CD4-positive, alpha-beta T cell (primary cell): ENCODE measurements around the gene OR5AP2. TPM values are rescaled to one million over a fixed set of nuclear protein-coding genes. Genes with fewer than 3 reads are reported as not detected.
"Not testable (repeated sequence)": the region's sequence is repeated elsewhere in the genome, so short reads cannot be mapped to it uniquely, and the experiment has no call there.

Experiments
- ATAC-seq: fragments of 200-7000 bp; cut with Tn5 transposase; one replicate; pipeline ENCODE4 v1.10.0; 2022; ENCODE audit warnings: mild to moderate bottlenecking; ENCODE audit not compliant: poor library complexity
- CTCF ChIA-PET: fragments of 350-600 bp; sonication (Branson Sonifier 250); formaldehyde crosslinking; loops from one replicate; lab custom pipeline; 2021; ENCODE audit warnings: antibody characterized with exemption, inconsistent platforms; lab: Charles Lee
- POLR2A ChIA-PET: fragments of 350-600 bp; sonication (Branson Sonifier 250); formaldehyde crosslinking; loops from one replicate; lab custom pipeline; 2021; ENCODE audit warnings: antibody characterized with exemption, inconsistent platforms; lab: Charles Lee
- DNase-seq, 14 experiments: peaks; one replicate each; pipeline ENCODE4 v3.0.0-alpha.2; 2013 to 2020; ENCODE audit warnings: mixed read lengths in 2 of 14
- H3K27ac ChIP-seq, 2 donors: one replicate each; pipeline versions ENCODE4 v1.5.1 to v1.7.0; 2013; ENCODE audit warnings: low read length in 2 of 2, low read depth in 1 of 2, mild to moderate bottlenecking in 1 of 2
- H3K27me3 ChIP-seq, 2 experiments: 1 replicate in 1 of 2; 2 replicates in 1 of 2; pipeline versions ENCODE4 v1.6.1 to v1.7.0; 2013; ENCODE audit warnings: low read length in 2 of 2, control low read depth in 1 of 2, mild to moderate bottlenecking in 1 of 2, moderate library complexity in 1 of 2; ENCODE audit not compliant: insufficient read depth in 2 of 2, control insufficient read depth in 1 of 2
- H3K36me3 ChIP-seq: one replicate; pipeline ENCODE4 v1.6.1; 2013; ENCODE audit warnings: low read length, control low read depth; ENCODE audit not compliant: insufficient read depth
- H3K4me1 ChIP-seq: one replicate; pipeline ENCODE4 v1.6.1; 2013; ENCODE audit warnings: low read length, control low read depth; ENCODE audit not compliant: insufficient read depth
- H3K4me3 ChIP-seq: one replicate; pipeline ENCODE4 v1.5.1; 2013; ENCODE audit warnings: mild to moderate bottlenecking, low read length, moderate library complexity
- H3K9me3 ChIP-seq, 2 experiments: 1 replicate in 1 of 2; 2 replicates in 1 of 2; pipeline versions ENCODE4 v1.6.1 to v1.7.0; 2013; ENCODE audit warnings: low read length in 2 of 2, mild to moderate bottlenecking in 2 of 2, control low read depth in 1 of 2, moderate library complexity in 1 of 2; ENCODE audit not compliant: control insufficient read depth in 1 of 2, insufficient read depth in 1 of 2
- H3K27ac Mint-ChIP-seq: one replicate; pipeline ENCODE4 v1.8.0; 2020; ENCODE audit warnings: mixed read lengths
- H3K27me3 Mint-ChIP-seq: one replicate; pipeline ENCODE4 v1.8.0; 2021; ENCODE audit warnings: mixed read lengths
- H3K36me3 Mint-ChIP-seq: one replicate; pipeline ENCODE4 v1.8.0; 2021; ENCODE audit warnings: low read depth, mixed read lengths
- H3K4me1 Mint-ChIP-seq: one replicate; pipeline ENCODE4 v1.8.0; 2021; ENCODE audit warnings: low read depth, mixed read lengths
- H3K4me3 Mint-ChIP-seq: one replicate; pipeline ENCODE4 v1.8.0; 2020; ENCODE audit warnings: mild to moderate bottlenecking, mixed read lengths
- H3K9me3 Mint-ChIP-seq: one replicate; pipeline ENCODE4 v1.8.0; 2020; ENCODE audit warnings: mixed read lengths
- intact Hi-C, 2 experiments: fragments of 100-400 bp; cut with DNase I in 1 of 2; cut with micrococcal nuclease in 1 of 2; formaldehyde crosslinking; loops; one replicate each; pipeline versions ENCODE4 v1.15.1 to v1.9.0; 2023 to 2025; cut with DNase I, micrococcal nuclease
- polyA plus RNA-seq, 2 donors: library from polyadenylated mRNA; unstranded; fragments of 120-200 nt; gene quantifications; one replicate each; pipeline ENCODE4 v1.2.1, GENCODE V29; 2013
- total RNA-seq, 174 experiments: library from RNA in 2 of 174; stranded (reverse) in 2 of 174; gene quantifications; one replicate each; pipeline ENCODE4 v1.2.3 and lab custom pipeline; 2021 to 2026
- TF ChIP-seq, protein P1 (sequence below): fragments of 200-600 bp; IDR thresholded peaks from one replicate; pipeline ENCODE4 v1.8.0; 2022; ENCODE audit warnings: antibody characterized with exemption, mild to moderate bottlenecking

OR5AP2 gene
- not detected for total RNA-seq
- polyA plus RNA-seq (2013, experiment 1 of 2), result not detected
- polyA plus RNA-seq (2013, experiment 2 of 2), result not detected
- total RNA-seq (lab: John Stamatoyannopoulos, UW), result 0 to 0.06 (median 0) reads per million in 172 experiments

DNA sequence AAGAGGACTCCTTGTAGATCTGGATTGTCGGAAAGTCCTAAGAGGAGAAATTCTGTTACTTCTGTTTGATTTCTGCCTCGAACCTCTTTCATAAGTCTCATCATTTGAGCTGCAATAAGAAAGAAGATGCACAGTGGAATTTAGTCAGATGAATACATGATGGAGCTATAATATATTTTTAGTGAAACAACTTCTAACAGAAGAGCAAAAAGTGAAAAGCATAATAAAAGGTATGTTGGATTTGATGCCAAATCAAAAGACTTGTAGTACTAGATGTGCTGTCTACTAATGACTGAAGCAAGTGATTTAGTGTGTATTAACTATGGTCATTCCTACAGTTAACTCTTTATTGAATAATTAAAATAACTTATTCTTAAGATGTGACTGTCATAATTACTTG lies at the start of gene OR5AP2:
Gene OR5AP2, minus strand, starts transcription at position 101 of the 400 bp plus-strand sequence. Its CDS starts 0 bp downstream, at position 101.
- ATAC-seq, result no peak
- no peaks in the 10 kb centered on the region for H3K9me3 Mint-ChIP-seq
- Histone ChIP-seq H3K9me3 (peaks cover 0 to 14% of the 10 kb centered on the region in 2 experiments), H3K27ac (no peak within 1 kb of the TSS), H3K36me3 (no peaks in the 10 kb centered on the region), H3K27me3 (no peaks in the 10 kb centered on the region), H3K4me1 (no peaks in the 10 kb centered on the region), H3K4me3 (no peak within 1 kb of the TSS)
- H3K4me1 Mint-ChIP-seq, result no peaks in the 10 kb centered on the region
- H3K36me3 Mint-ChIP-seq, result no peaks in the 10 kb centered on the region
- H3K4me3 Mint-ChIP-seq, result no peak within 1 kb of the TSS
- TF ChIP-seq, protein P1, sequence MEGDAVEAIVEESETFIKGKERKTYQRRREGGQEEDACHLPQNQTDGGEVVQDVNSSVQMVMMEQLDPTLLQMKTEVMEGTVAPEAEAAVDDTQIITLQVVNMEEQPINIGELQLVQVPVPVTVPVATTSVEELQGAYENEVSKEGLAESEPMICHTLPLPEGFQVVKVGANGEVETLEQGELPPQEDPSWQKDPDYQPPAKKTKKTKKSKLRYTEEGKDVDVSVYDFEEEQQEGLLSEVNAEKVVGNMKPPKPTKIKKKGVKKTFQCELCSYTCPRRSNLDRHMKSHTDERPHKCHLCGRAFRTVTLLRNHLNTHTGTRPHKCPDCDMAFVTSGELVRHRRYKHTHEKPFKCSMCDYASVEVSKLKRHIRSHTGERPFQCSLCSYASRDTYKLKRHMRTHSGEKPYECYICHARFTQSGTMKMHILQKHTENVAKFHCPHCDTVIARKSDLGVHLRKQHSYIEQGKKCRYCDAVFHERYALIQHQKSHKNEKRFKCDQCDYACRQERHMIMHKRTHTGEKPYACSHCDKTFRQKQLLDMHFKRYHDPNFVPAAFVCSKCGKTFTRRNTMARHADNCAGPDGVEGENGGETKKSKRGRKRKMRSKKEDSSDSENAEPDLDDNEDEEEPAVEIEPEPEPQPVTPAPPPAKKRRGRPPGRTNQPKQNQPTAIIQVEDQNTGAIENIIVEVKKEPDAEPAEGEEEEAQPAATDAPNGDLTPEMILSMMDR, result no peak
- ChIA-PET POLR2A (no interaction called here), CTCF (no interaction called here)
- no peaks in the 10 kb centered on the region for H3K27me3 Mint-ChIP-seq
- H3K27ac Mint-ChIP-seq, result no peak within 1 kb of the TSS
- intact Hi-C loops, result no loop called here
- no peak for DNase-seq

GRCh38 chr11:56691179-56691578 lies 48.9 kb upstream of the OR5AP2 start:
- CTCF ChIA-PET, H3K27ac ChIP-seq, ATAC-seq, POLR2A ChIA-PET, H3K9me3 Mint-ChIP-seq, H3K4me3 Mint-ChIP-seq, H3K36me3 ChIP-seq, H3K27me3 ChIP-seq, H3K36me3 Mint-ChIP-seq, H3K9me3 ChIP-seq, H3K4me3 ChIP-seq, H3K4me1 Mint-ChIP-seq, H3K4me1 ChIP-seq, H3K27me3 Mint-ChIP-seq, DNase-seq, H3K27ac Mint-ChIP-seq, intact Hi-C loops: not testable (repeated sequence)

DNA sequence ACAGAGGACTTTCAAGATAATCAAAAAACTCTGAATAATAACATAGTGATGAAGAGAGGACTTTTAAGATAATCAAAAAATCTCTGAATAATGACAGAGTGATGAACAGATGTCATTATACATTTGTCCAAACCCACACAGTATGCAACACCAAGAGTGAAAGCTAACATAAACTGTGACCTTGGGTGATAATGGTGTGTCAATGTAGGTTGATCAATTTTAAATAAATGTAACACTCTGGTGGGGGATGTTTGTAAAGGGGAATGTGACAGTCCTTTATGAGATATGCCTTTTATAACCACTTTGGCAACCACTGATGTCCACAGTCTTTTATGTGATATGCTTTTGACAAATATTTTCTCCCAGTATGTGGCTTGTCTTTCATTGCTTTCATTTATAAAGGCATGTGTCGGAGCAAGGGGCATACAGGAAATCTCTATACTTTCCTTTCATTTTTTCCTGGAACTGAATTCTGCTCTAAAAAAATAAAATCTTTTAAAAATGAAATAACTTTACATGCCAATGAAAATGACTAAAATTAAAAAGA lies 46.4 kb upstream of the OR5AP2 start:
- Histone ChIP-seq H3K9me3 (peaks cover 0 to 6% of the 10 kb centered on the region in 2 experiments), H3K4me3 (no peak overlapping the region), H3K27ac (no peak overlapping the region), H3K27me3 (no peaks in the 10 kb centered on the region), H3K36me3 (no peaks in the 10 kb centered on the region), H3K4me1 (no peaks in the 10 kb centered on the region)
- ATAC-seq (no peak), DNase-seq (no peak)
- Mint-ChIP-seq H3K27ac (no peak overlapping the region), H3K4me1 (no peaks in the 10 kb centered on the region), H3K4me3 (no peak overlapping the region), H3K27me3 (no peaks in the 10 kb centered on the region), H3K36me3 (no peaks in the 10 kb centered on the region), H3K9me3 (peaks cover 4% of the 10 kb centered on the region)
- intact Hi-C loops, result no loop called here
- CTCF ChIA-PET, result no interaction called here
- POLR2A ChIA-PET, result no interaction called here
- TF ChIP-seq, protein P1, result no peak

DNA sequence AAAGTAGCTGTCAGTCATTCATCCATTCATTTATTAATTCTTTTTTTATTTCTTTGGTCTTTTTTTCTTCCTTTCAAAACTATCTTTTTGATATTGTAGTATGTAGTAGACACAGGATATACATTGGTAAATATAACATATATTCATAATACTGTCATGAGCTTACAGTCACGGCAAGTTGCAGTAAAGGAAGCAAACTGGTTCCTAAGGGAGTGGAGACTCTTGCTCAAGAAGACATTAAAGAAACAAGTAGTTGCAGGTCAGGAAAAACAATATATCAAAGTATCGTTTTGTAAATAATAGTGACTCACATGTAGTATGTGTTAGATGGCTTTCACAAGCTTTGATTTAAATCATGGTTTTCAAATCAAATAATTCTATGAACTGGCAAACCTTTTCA lies 28.7 kb upstream of the OR5AP2 start:
- H3K27ac ChIP-seq, result no peak overlapping the region
- DNase-seq (no peak), ATAC-seq (no peak)
- H3K4me1 ChIP-seq, result no peaks in the 10 kb centered on the region
- Mint-ChIP-seq H3K4me1 (no peaks in the 10 kb centered on the region), H3K27me3 (no peaks in the 10 kb centered on the region), H3K9me3 (peaks cover 3% of the 10 kb centered on the region), H3K36me3 (no peaks in the 10 kb centered on the region), H3K4me3 (no peak overlapping the region), H3K27ac (no peak overlapping the region)
- POLR2A ChIA-PET, result no interaction called here
- TF ChIP-seq, protein P1, result no peak
- no peaks in the 10 kb centered on the region for H3K27me3 ChIP-seq
- no peaks in the 10 kb centered on the region for H3K36me3 ChIP-seq
- no peaks in the 10 kb centered on the region for H3K9me3 ChIP-seq
- intact Hi-C loops, result no loop called here
- CTCF ChIA-PET, result no interaction called here
- H3K4me3 ChIP-seq, result no peak overlapping the region
